GM19467 (cell line): Measurements from ENCODE around the gene PEX14.

Experiments used
- ATAC-seq: cut with Tn5 transposase; IDR thresholded peaks from one replicate; pipeline ENCODE4 v1.9.1; 2021; ENCODE audit warnings: mild to moderate bottlenecking, moderate library complexity; ENCODE audit not compliant: unreplicated experiment

PEX14 gene

DNA sequence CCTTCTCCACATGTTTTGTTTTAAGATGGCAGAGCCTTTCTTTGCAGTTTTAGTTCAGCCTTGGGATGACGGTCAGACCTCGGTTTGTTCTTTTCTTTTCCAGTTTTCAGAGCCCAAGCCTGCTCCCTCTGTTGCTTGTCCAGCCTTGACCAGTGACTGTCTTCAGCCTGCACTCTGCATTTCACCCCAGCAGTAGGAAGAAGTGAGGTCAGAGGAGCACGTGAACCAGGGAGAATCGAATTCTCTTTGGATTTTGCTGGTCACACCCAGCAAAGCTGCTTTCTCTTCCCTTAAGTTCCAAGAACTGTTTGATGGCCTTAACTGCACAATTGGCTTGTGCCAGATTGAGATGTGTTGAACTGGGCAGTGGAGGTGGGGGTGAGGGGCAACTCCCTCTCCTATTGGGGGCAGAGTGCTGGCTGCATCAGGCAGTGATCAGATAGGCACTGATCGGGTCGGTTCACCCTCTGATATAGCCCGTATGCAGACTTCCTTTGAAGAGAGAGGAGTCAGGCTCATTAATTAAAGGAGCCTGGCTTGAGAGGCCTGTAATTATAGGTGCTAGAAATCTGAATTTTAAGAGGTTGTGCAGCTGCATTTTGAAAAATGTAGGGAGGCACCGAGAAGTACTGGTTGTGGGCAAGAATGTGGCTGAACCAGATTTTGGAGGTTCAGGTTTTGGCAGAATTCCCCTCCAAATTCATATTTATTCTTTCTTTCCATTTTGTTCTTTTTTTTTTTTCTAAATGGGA is 42.4 kb downstream of the PEX14 start:
- no peak for ATAC-seq

GRCh38 chr1:10517677-10517982 is 42.9 kb downstream of the PEX14 start:
- no peak for ATAC-seq

- no peak for ATAC-seq
These were observed 44.3 kb downstream of the PEX14 start for GRCh38 chr1:10519016-10519417.

DNA sequence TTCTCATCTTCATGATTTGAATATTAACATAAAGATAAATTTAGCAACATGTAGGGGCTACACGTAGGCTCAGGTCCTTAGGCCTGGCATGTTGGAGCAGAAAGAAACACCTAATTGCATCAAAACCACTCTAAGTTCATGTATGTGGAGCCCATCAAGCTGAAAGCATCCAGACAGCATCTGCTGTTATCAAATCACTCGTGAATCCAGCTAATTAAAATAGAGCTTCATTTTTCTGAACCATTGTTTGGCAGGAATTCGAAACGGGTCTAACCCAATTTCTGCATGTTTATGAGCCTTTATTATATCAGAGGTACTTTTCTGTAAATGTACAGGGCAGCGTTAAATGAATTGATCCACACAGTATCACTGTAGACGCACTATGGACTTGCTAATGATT is 45.7 kb downstream of the PEX14 start:
- ATAC-seq, result no peak

DNA sequence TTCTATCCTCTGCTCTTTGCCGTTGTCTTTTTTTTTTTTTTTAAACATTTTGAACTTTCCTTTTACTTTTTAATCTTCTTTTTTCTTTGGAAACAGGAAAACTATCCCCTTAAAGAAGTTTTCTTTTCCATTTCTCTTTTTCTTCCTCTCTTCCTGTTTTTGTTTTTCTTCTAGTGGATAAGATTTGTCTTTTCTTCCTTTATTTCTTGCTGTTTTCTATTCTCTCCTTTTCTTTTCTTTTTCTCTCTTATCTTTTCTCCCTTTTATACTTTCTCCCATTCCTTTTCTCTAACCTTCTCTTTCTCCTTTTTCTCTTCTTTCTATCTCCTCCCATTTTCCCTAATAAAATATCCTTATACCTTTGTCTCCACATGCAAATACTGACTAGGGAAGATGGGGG is 46.2 kb downstream of the PEX14 start:
- no peak for ATAC-seq

GRCh38 chr1:10521537-10522157 is 46.9 kb downstream of the PEX14 start:
- ATAC-seq, result no peak

- ATAC-seq, result no peak
These were observed 47.6 kb downstream of the PEX14 start for GRCh38 chr1:10522322-10522860.

- no peak for ATAC-seq
These were observed 50.5 kb downstream of the PEX14 start for GRCh38 chr1:10525208-10525607.

DNA sequence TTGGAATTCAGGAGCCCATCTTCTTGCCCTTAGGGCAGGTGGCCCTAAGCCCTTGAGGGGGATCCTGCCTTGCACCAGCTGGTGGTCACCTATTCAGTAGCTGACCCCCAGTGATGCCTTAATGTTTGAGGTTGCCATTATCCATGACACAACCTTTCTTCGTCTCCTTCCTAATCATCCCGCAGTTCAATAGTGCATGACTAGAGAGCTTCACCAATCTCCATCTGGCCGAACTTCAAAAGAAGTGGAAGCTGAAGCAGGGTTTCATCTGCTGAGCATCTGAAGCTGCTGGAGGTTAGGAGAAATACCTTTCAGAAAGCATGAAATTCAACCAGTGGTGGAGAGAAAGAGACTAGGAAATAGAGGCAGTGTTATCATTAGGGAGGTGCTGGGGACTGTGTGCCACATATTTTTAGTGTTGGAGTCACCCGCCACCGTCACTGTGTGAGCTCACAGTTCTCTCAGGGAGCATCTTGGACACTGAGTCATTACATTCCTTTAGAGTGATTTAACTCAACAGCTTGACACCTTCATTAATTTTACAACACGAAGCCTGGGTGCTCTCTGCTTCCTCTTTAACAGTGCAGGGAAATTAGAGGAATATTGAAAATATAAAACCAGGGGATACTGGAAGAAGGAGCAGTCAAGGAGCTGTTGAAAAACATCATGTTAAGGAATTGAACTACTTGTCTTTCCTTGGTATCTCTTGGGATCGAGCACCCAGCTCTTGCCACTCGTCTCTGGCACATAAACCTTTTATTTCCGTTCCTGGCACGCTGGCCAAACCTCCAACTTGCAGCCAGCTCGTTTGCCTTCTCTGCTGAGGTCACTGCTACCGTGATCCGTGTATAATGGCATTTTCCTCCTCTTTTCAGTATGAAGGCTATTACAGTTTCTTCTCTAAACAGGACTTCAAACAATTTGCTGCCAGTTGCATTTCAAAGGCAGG is 53.6 kb downstream of the PEX14 start:
- no peak for ATAC-seq

GRCh38 chr1:10529091-10529490 is 54.3 kb downstream of the PEX14 start:
- no peak for ATAC-seq

- ATAC-seq, result no peak
These were observed 55.0 kb downstream of the PEX14 start for GRCh38 chr1:10529765-10530164.

DNA sequence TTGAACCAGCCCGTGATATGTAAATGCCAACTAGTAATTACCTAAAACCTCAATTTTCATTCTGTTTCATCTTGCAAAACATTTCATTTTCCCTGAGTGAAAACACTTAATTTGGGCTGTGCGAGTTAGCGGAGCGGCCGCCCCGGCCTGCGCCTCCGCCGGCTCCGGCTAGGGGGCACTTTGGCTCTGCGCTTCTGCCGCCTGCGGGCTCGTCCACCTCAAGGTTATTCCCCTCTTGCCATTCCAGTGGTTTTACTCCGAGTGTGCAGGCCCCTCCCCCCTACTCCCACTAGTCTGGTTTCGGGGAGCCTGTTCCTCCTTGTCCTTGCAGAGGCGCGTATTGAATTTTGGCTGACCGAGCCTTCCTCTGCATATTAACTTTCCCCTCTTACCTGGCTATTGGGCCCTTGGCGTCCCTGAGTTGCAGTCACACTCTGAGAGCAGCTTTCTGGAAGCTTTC is 55.6 kb downstream of the PEX14 start:
- no peak for ATAC-seq

GRCh38 chr1:10530756-10531495 is 56.2 kb downstream of the PEX14 start:
- ATAC-seq, result no peak

DNA sequence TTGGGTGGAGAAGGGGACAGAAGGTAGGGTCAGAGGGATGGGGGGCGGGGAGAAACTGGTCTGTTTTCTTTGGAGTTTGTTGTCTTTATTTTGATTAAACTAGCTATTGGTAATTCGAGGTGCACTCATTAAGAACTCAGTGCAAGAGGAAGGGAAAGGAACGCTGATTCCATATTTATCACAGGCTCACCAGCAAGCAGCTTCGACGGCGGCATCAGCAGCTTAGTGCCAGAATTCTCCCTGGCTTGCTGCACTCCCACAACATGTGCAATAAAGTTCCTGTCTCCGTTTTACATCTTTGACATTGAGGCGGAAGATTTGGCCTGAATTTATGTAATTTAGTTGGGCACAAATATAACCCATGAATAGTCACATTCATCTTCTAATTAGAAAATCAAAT is 57.6 kb downstream of the PEX14 start:
- no peak for ATAC-seq

DNA sequence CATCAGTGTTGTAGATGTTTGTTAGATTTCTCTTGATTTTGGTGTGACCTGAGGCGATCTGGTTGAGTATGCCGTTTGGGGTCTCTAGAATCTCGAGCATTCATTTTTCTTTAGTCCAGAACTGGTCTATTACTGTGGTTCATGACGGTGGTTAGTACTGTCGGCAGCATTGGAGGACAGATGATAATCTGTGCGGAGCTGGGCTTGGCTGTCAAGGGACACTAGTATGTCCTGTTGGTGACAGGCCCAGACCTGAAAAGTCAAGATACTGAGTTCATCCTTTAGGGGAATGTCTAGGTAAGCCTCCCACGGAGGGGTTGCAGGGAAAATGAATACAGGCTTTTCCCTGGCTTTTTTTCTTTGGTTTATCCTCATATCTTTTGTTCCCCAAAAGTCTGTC is 59.8 kb downstream of the PEX14 start:
- no peak for ATAC-seq

GRCh38 chr1:10536133-10536770 is 61.5 kb downstream of the PEX14 start:
- ATAC-seq, result no peak

DNA sequence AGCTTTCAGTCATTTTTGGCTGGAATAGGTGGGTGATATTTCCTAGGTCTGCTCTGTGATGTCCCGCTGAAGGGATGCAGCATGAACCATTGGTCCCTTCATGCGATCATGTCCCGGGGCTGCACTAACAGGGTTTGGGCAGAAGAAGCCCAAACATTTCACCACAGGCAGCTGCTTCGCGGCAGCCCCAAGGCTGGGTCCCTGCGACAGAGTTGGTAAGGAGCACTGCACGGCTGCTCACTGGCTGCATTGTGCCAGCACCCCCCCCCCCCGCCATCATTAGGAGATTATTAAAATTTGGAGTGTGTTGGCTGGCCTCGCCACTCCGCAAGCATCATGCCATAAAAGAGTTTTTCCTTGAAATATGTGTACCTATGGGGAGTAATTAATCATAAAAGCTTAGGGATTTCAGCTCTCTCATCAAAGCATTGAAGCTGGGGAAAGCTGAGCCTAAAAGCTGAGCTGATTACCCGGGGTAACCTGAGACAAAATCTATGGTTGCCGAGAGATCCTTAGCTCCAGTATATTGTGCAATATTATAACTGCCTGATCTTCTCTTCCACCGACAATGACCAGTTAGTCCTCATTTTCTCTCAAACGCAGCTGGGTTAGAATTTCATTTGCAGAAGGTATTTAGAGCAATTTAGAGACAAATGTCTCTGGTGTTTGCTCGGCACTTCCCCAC is 62.5 kb downstream of the PEX14 start:
- ATAC-seq, result no peak

DNA sequence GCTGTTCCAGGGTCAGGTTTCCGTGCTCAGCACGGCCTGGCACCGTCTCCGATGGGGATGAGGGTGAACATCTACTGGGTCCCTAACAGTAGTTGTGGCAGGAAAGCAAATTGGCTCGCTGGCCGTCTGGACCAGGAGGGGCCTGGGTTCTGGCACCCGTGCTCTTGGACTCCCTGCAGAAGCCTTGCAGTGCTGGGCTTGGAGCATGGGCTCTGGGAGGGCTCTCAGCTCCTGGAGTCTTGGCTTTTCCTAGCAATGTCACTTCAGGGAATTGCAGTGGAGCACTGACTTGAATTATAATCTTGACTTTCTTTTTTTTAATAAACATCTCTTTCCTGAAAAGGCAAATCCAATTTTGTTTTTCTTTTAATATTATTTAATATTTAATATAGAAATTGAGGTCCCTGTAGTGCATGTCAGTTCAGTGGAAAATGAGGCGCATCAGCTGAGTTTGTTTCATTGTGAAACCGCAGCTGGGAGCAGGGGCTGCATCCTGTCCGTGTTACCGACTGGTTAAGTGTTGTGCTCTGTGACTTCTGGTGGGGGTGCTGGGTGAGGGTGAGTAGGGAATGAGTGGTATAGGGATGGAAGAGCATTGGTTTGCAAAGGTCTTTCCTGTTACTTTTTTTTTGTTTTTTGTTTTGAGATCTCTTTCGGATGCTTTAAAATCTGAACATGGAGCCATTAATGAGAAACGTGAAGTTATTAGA is 64.1 kb downstream of the PEX14 start:
- no peak for ATAC-seq

DNA sequence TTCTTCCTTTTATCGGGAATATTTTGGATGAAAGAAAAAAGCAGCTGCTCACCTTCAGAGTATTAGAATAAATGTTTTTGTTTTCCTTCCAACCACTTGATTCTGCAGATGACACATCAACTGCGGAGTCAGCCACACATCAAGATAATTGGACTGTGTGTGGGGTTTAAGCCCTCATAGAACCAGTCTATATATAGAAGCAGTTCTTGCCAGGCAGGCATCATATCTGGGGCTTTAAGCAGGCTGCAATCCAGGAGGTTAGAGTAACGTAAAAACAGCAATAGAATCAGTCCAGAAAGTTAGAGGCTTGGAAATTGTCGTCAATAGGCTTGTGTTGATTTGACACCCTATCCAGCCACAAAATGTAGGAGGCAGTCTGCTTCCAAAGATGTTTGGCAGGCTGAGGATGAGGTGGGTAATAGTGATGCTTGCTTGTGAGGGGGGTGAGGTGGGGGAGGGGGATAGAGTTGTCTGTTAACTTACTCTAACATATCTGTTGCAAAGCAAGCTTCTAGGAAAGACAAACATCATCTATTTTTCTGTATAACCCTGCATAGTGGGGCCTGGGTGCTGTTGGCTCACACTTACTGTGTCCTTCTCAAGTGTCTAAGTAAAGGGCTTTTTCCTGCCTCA is 64.8 kb downstream of the PEX14 start:
- ATAC-seq, result no peak
